Fibroblast of lung (primary cell): ENCODE measurements around the gene PAFAH1B2.

Source experiments
- CTCF ChIP-seq, 2 donors: IDR thresholded peaks in 1 of 2; conservative IDR thresholded peaks in 1 of 2; 1 replicate in 1 of 2; 2 replicates in 1 of 2; pipeline ENCODE4 v1.5.1; 2011 to 2012; ENCODE audit warnings: low read length in 2 of 2, control low read depth in 1 of 2, inconsistent platforms in 1 of 2, low read depth in 1 of 2, mild to moderate bottlenecking in 1 of 2
- EZH2 ChIP-seq: IDR thresholded peaks from 2 replicates; pipeline ENCODE4 v1.5.1; 2012; ENCODE audit warnings: low read length, control low read depth, mild to moderate bottlenecking; ENCODE audit errors: missing control alignments

GRCh38 chr11:117220568-117220967, 76.5 kb downstream of the PAFAH1B2 start:
- TF ChIP-seq CTCF (conservative IDR thresholded peaks at IDR 0.05 in 1 of 2, IDR thresholded peaks at IDR 0.05 in 1 of 2; ENCODE audit: low read depth in 1 of 2, low read length in 2 of 2) (no peak), EZH2 (no peak)
